Activated CD4-positive, alpha-beta T cell treated with anti-CD3 and anti-CD28 coated beads, Interleukin-2, amount 50 U/mL, for 1 hour (primary cell): Measurements from ENCODE around the gene NEURL4.
"Not testable (repeated sequence)": the region's sequence is repeated elsewhere in the genome, so short reads cannot be mapped to it uniquely, and the experiment has no call there.

ENCODE experiments used
- DNase-seq: peaks from one replicate; pipeline ENCODE4 v3.0.0-alpha.2; 2020

Gene NEURL4

DNA sequence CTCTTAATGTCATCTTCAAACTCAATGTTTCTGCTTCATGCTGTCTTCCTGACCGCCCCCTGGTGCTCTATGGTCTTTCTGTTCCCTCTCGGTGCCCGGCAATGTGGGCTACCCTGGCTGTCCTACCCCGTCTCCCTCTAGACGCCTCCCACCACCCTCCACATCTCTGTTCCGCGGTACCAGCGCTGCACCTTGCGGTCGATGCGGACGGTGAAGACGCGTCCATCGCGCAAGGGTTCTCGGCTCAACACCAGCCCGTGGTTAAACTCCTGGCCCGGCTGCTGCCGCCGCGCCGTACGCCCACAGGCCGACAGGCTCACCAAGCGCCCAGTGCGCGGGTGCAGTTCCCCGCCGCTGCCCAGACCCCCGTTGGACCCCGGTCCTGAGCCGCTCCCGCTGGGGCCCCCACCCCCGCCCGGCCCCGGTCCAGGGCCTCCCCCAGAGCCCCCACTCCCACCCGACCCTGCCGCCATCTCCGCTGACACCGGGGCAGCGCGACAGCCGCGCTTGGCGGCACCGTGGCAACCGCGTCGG is at the start of gene NEURL4:
NEURL4 (minus strand) TSS at position 496 of the 534 bp plus-strand sequence; CDS start at position 473, 23 bp downstream.
- DNase-seq: no peak

DNA sequence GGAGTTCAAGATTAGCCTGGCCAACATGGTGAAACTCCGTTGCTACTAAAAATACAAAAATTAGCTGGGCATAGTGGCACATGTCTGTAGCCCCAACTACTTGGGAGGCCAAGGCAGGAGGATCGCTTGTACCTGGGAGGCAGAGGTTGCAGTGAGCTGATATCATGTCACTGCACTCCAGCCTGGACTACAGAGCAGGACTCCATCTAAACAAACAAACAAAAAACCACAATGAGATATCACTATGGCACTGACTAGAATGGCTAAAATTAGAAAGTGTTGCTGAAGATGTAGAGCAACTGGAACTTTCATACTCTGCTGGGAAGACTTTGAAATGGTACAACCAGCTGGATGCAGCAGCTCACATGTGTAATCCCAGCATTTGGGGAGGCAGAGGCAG is 45.2 kb upstream of the NEURL4 start:
- no peak for DNase-seq

DNA sequence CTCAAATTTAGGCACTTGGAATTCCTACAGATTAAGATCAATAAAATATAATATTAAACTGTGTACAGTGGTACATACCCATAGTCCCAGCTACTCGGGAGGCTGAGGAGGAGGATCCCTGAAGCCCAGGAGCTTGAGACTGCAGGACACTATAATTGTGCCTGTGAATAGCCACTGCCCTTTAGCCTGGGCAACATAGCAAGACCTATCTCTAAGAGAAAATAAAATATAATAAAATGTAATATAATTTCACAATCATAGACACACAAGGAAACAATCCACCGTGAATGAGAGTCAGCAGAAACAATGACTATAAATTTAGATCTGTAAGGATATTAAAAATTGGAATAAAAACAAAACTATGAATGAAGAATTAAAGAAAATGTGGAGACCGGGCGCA is 41.7 kb upstream of the NEURL4 start:
- no peak for DNase-seq

DNA sequence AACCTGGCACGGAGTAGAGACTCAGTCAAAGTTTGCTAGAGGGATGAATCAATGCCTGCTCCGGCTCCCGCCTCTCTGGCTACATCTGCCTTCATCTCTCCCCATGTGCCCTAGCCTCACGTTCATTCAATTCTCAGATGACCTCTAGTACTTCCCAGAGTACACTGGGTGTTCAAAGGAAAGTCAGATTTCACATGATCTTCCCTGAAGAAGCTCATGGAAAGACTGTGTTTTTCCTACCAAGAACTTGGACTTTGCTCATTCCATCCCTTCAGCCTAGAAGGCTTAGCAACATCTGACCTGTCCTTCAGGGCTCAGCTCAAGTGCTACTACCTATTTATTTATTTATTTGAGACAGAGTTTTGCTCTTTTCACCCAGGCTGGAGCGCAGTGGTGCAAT is 40.7 kb upstream of the NEURL4 start:
- no peak for DNase-seq

DNA sequence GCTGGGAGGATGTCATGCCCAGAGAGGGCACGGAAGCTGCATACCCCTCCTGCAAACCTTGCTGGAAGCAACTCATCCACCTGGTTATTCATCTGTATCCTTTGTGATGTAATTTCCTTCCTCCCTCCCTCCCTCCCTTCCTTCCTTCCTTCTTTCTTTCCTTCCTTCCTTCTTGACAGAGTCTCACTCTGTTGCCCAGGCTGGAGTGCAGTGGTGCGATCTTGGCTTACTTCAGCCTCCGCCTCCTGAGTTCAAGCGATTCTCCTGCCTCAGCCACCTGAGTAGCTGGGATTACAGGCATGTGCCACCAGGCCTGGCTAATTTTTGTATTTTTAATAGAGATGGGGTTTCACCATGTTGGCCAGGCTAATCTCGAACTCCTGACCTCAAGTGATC is 39.5 kb upstream of the NEURL4 start:
- not testable (repeated sequence) for DNase-seq

DNA sequence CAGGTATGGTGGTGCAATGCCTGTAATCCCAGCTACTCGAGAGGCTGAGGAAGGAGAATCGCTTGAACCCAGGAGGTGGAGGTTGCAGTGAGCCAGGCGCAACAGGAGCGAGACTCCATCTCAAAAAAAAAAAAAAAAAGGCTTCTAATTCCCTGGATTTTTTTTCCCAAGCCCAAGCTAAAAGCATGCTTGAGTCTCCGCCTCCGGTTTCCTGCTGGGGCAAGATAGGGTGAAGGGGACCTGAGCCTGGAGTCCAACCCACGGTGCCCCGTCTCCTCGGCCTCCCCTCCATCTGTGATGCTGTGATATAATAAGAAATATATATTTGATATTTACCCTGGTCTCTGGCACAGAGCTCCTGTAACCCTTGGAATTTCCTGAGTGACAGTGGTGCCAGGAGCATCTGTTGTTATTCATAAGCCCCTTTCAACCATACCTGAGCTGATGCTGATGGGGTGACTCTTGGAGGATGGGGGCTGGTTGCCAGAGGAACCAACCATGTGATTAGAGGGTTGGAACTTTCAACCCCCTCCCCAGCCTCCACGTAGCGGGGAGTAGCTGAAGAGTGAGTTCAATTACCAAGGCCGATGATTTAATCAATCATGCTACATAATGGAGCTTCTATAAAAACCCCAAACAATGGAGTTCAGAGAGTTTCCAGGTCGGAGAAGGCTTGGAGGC is 38.9 kb upstream of the NEURL4 start:
- no peak for DNase-seq

DNA sequence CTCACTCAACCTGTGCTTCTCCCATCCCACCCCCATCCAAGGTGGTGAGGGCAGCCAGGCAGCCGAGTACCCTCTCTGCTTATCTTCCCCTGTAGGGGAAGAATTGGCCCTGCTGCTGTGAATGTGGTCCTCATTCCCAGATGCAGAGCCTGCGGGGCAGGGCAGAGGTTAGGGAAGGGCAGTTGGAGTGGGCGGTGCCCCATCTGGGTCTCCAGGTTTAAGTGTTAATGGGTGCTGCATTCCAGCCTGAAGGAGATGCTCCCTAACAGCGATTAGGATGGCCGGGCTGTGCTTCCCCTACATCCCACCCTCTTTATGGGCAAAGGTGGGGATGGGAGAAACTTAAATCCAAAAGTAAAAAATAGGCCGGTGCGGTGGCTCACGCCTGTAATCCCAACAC is 37.9 kb upstream of the NEURL4 start:
- no peak for DNase-seq

DNA sequence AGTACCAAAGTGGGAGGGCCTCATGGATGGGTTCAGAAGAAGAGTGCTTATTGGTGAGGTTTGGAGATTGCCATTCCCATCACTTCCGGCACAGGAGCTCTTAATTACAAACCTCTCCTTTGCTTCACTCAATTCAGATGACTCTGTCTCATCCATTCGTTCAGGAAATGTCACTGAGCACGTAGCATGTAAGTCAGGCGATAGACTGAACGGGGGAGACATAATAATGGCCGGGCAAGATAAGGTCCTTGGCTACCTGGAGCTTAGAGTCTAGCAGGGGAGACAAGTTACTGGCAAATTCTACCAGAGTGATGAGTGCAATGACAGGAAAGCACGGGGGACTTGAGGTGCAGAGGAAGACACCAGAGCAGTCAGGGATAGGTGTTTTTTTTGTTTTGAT is 36.8 kb upstream of the NEURL4 start:
- DNase-seq: not testable (repeated sequence)

DNA sequence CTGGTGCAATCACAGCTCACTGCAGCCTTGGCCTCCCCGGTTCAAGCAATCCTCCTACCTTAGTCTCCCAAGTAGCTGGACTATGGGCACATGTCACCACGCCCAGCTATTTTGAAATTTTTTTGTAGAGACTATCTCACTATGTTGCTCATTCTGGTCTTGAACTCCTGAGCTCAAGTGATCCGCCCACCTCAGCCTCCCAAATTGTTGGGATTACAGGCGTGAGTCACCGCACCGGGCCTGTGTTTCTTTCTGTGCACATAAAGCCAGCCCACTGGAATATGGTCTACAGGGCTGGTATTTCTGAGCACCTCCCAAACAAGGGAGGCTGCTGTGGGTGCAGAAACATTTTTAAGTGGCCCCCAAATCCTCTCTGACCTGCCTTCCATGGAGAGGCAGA is 34.2 kb upstream of the NEURL4 start:
- DNase-seq: no peak

DNA sequence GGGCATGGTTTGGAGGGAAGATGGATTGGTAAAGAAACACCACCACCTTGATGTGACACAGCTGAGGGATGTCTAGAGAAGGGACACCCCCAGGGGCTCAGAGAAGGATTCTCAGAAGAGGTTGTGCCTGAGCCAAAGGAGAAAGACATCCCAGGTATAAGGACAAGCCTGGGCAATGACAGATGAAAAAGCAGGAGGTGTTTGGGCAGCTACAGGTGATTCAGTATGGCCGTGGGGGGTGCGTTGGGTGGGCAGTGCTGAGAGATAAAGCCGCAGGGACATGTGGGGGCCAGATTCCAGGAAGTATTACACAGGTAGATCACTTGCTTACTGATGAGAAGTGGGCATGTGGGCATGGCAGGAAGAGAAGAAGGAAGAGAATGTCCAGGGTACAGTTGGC is 32.8 kb upstream of the NEURL4 start:
- no peak for DNase-seq

DNA sequence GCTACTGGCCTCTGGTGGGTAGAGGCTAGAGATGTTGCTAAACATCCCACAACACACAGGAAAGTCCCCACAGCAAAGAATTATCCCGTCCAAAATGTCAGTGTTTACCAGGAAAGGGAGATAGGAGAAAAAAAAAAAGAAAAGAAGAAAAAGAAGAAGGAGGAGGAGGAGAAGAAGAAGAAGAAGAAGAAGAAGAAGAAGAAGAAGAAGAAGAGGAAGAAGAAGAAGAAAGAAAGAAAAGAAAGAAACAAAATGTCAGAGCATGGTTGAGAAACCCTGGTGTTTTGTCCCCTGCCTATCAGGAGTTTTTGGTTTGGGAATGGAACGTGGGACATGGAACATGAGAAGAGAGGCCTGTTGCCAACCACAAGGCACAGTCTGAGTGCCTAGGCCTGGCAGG is 28.2 kb upstream of the NEURL4 start:
- no peak for DNase-seq

DNA sequence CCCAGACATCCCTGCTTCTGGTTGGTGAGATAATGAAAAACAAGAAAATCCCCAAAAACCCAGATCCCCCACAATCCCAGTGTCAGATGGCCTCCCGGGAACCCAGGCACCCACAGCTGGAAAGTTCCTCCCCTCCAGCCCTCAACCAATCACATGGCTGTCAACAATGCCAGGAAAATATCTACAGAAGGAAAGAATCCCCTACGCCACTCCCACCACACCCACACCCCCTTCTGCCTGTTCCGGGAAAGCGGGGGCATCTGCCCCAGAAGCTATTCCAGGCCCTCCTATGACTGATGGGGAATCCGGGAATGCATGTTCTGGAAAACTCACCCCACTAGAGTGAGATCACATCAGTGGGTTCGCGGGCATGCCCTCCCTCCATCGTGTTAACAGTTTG is 27.6 kb upstream of the NEURL4 start:
- no peak for DNase-seq

DNA sequence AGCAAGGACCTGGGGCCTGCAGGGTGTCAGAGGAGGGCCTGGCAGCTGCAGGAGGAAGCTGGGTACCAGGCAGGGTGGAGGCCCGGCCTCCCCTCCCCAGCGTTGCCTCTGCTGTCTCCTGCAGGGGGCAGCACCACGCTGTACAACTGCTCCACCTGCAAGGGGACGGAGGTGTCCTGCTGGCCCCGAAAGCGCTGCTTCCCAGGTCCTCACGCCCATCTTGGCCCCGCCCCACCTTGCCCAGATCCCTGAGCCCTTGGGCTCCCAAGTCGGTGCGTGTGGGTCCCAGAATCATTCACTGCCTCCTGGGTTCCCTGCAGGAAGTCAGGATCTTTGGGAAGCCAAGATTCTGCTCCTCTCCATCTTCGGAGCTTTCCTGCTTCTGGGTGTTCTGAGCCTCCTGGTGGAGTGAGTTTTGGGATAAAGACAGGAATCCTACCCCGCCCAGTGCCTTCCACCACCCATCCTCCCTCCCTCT is 27.0 kb upstream of the NEURL4 start:
- peak; percentile 84 for DNase-seq

DNA sequence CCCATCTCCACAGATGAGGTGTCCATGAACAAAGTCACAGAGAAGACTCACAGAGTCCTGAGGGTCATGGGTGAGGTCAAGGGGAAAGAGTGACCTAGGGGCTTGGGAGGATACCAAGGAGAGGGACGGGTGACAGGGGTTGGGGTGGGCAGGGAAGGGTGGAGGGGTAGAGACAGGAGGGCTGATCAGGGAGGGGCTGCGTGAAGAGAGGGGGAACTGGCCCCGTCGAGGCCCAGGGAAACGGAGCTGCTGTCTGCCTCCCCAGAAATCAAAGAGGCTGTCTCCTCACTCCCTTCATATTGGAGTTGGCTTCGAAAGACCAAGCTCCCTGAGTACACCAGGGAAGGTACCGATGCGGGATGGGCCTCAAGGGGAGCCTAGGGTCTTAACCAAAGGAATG is 26.4 kb upstream of the NEURL4 start:
- no peak for DNase-seq

DNA sequence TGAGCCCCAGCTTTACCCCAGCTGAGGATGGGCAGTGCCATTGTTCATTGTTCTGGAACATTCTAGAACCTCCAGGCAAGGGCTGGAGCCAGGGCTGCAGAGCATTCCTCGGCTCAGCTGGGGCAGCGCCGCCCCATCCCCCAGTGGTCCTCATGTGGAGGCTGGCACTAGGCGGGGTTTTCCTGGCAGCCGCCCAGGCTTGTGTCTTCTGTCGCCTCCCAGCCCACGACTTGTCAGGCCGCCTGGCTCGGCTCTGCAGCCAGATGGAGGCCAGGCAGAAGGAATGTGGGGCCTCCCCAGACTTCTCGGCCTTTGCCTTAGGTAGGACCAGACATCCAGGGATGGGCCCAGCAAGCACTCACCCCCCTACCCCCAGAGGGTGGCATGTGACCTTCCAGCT is 25.9 kb upstream of the NEURL4 start, which contains the start of gene TMEM95:
TMEM95 (plus strand) TSS at position 104 of the 400 bp plus-strand sequence; CDS start at position 153, 49 bp downstream.
- DNase-seq: no peak

DNA sequence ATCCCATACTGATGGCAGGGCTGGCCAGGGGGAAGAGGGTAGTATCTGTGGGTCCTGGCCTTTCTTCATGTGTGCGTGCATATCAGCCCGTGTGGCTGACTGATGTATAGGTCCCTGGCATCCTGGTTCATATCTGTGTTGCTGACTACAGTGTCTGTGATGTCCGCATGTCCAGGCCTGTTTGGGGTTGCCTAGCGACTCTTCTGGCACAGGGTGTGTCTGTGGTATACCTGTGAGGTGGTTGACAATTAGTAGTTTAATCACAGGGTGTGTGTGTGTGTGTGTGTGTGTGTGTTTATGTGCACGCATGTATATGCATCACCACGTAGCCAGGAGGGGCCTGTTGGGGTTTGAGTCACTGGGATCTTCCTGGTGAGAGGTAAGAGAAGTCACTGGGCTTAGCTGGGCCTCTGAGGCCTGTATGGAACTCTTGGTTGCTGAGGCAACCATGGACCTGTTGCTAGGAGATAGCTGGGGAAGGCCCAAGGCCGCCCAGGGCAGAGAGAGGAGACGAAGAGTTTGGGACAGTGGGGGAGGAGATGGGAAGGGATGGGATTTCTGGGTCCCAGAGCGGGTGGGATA is 25.2 kb upstream of the NEURL4 start:
- no peak for DNase-seq

DNA sequence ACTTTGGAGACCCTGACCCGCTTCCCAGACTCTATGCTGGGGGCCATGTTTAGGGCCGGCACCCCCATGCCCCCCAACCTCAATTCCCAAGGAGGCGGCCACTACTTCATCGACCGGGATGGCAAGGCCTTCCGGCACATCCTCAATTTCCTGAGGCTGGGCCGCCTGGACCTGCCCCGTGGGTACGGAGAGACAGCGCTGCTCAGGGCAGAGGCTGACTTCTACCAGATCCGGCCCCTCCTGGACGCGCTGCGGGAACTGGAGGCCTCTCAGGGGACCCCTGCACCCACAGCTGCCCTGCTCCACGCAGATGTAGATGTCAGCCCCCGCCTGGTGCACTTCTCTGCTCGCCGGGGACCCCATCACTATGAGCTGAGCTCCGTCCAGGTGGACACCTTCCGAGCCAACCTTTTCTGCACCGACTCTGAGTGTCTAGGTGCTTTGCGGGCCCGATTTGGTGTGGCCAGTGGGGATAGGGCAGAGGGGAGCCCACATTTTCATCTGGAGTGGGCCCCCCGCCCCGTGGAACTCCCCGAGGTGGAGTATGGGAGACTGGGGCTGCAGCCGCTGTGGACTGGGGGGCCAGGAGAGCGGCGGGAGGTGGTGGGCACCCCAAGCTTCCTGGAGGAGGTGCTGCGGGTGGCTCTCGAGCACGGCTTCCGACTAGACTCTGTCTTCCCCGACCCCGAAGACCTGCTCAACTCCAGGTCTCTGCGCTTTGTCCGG is 23.9 kb upstream of the NEURL4 start:
- DNase-seq: no peak

DNA sequence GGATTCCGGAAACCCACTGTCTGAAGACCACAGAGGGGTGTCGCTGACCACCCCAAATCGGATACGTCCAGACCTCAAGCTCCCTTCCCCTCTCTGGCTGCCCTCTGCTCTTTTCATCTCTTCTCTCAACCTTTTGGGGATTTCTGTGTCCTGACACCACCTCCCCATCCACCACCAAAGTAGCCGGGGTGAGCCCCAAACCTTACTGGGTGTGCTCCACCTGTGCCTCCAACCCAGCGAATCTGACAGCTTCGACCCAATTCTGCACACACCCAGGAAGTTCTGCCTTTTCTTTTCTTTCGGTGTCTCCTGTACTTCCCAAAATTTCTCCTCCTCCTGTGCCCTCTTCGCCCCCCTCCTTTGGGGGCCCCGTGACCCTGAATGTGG is 23.4 kb upstream of the NEURL4 start:
- no peak for DNase-seq

DNA sequence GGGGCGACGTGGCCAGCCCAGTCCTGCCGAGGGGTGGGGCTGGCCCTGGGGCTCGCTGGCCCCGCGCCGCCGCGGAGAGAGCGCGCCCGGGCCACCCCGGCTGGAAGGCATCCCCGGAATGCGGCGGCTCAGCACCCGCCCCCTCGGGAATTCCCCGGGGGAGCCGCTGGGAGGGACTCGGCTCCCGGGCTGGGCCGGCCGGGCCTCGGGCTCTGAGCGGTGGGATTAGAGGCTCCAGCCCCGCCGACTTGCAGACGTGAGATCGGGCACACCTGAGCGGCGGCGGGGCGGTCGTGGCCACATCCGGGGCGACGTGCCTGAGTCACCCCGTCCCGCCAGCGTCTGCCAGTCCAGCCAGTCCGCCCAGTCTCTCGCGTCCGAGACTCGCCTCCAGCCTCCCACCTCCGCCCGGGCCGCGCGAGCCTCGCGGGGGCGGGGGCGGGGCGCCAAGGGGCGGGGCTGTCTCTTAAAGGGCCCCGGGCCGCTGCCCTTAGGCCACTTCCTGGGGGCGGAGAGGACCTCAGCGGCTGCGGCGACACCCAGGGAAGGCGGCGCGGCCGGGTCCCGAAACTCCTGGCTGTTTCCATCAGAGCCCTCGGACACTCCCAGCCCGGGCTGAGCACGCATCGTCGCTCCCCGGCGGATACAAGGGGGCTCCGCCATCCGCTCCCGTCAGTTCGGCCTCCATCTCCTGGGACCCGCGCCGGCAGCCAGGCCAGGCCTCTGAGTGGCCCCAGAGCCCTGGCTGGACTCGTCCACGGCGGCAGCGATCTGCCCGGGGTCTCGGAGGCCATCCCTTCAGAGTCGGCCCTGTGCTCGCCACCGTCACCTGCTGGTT is 22.7 kb upstream of the NEURL4 start, which contains the start of gene KCTD11:
KCTD11 (plus strand) TSS at position 498 of the 838 bp plus-strand sequence.
- DNase-seq: peak; percentile 68

DNA sequence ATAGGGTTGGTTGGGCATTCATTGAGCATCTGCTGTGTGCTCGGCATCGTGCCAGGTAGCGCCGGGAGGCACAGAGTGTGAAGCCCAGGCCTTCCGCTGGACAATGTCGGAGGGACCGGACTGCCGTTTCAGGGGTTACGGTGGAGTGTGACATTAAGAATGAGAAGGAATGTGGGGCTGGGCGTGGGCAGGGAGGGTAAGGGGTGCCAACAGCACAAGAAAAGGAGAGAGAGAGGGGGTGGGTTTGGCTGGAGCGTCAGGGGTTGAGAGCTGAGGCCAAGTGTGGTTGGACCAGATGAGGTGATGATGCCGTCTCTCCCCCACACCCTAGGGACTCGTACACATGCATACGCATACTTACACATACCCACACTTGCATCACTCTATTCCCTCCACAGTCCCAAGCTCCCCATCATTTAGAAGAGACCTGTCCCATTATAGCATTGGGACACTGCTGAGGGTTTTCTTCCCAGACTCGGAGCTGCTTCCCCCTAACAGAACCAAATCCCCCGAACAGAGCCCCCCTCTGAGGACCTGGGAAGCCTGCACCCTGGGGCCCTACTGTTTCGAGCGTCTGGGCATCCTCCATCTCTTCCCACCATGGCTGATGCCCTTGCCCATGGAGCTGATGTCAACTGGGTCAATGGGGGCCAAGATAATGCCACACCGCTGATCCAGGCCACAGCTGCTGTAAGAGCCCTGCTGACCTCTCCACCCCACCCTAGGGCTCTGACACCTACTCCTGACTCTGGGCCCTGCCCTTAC is 19.5 kb upstream of the NEURL4 start:
- no peak for DNase-seq

DNA sequence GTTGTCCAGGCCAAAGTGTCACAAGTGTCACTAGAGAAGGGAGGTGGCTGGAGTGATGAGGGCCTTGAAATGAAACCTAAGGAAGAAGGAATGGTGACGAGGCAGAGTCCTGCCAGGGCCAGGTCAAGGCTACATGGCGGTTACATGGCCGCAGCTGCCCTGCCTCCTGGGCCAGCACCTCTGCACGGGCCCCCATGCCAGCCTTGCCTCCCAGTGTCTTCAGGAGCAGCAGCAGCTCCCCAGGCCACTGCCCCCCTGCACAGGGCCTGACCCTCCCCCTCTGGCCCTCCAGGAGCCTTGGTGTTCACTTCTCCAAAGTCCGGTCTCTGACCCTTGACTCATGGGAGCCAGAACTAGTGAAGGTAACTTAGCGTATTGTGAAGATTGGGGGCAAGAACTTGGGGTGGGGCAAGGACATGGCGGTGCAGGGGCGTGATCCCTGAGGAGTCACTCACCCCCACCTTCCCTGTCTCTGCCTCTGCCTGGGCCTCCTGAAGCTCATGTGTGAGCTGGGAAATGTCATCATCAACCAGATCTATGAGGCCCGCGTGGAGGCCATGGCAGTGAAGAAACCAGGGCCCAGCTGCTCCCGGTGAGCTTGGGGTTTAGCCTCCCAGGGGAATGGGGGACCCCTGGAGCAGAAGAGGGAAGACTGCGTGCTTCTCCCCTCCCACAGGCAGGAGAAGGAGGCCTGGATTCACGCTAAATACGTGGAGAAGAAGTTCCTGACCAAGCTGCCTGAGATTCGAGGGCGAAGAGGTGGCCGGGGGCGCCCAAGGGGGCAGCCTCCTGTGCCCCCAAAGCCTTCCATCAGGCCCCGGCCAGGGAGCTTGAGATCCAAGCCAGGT is 18.7 kb upstream of the NEURL4 start:
- no peak for DNase-seq
